Keratinocyte (primary cell): Measurements from ENCODE around the gene MYOZ3. TPM values are rescaled to one million over a fixed set of nuclear protein-coding genes. Genes with fewer than 3 reads are reported as not detected.

ENCODE experiments used
- DNase-seq: peaks from one replicate; pipeline ENCODE4 v3.0.0-alpha.2; 2011; ENCODE audit warnings: low read depth, missing footprints, low spot score
- FAIRE-seq: peaks from 2 replicates; lab custom pipeline; 2011; peaks lifted over from hg19 to GRCh38; lab: Jason Lieb, UNC
- H2AFZ ChIP-seq: 2 replicates; pipeline ENCODE4 v1.6.0; 2012; ENCODE audit warnings: low read length, control low read depth, inconsistent platforms; ENCODE audit not compliant: control insufficient read depth
- H3K27ac ChIP-seq: 2 replicates; pipeline ENCODE4 v1.5.1; 2011; ENCODE audit warnings: low read length; ENCODE audit not compliant: control insufficient read depth, insufficient read depth
- H3K27me3 ChIP-seq: 3 replicates; pipeline ENCODE4 v1.6.0; 2011; ENCODE audit warnings: low read length; ENCODE audit not compliant: control insufficient read depth, insufficient read depth; ENCODE audit errors: extremely low read depth
- H3K36me3 ChIP-seq, 2 experiments: 2 replicates in 1 of 2; 3 replicates in 1 of 2; pipeline ENCODE4 v1.5.1; 2011; ENCODE audit warnings: low read length in 2 of 2, mild to moderate bottlenecking in 1 of 2; ENCODE audit not compliant: control insufficient read depth in 2 of 2, insufficient read depth in 2 of 2; ENCODE audit errors: extremely low read depth in 1 of 2
- H3K4me1 ChIP-seq: 3 replicates; pipeline ENCODE4 v1.5.1; 2011; ENCODE audit warnings: low read length; ENCODE audit not compliant: control insufficient read depth, insufficient read depth; ENCODE audit errors: extremely low read depth
- H3K4me2 ChIP-seq: 3 replicates; pipeline ENCODE4 v1.6.0; 2011; ENCODE audit warnings: low read depth, low read length; ENCODE audit not compliant: control insufficient read depth, insufficient read depth; ENCODE audit errors: extremely low read depth
- H3K4me3 ChIP-seq, 3 experiments: fragments of 200-600 bp in 1 of 3; sonication (generic) in 1 of 3; 2 replicates in 2 of 3; 3 replicates in 1 of 3; pipeline ENCODE4 v1.5.1; 2011 to 2016; ENCODE audit warnings: low read length in 3 of 3, mild to moderate bottlenecking in 3 of 3, control low read depth in 2 of 3, inconsistent platforms in 1 of 3, low read depth in 1 of 3, mixed read lengths in 1 of 3, mixed run types in 1 of 3, moderate library complexity in 1 of 3; ENCODE audit not compliant: control insufficient read depth in 2 of 3, insufficient read depth in 2 of 3; ENCODE audit errors: extremely low read depth in 1 of 3
- H3K79me2 ChIP-seq: 2 replicates; pipeline ENCODE4 v1.6.0; 2012; ENCODE audit warnings: low read length; ENCODE audit not compliant: control insufficient read depth, insufficient read depth
- H3K9ac ChIP-seq: 3 replicates; pipeline ENCODE4 v1.6.0; 2011; ENCODE audit warnings: low read length; ENCODE audit not compliant: control insufficient read depth, insufficient read depth; ENCODE audit errors: extremely low read depth
- H3K9me1 ChIP-seq: 3 replicates; pipeline ENCODE4 v1.6.0; 2011; ENCODE audit warnings: low read length; ENCODE audit not compliant: control insufficient read depth, insufficient read depth; ENCODE audit errors: extremely low read depth
- H3K9me3 ChIP-seq: 2 replicates; pipeline ENCODE4 v1.5.1; 2012; ENCODE audit warnings: low read depth, low read length; ENCODE audit not compliant: control insufficient read depth
- H4K20me1 ChIP-seq: 3 replicates; pipeline ENCODE4 v1.6.0; 2011; ENCODE audit warnings: low read length; ENCODE audit not compliant: control insufficient read depth, insufficient read depth; ENCODE audit errors: extremely low read depth
- EZH2 ChIP-seq: IDR thresholded peaks from one replicate; pipeline ENCODE4 v1.6.1; 2012; ENCODE audit warnings: inconsistent platforms, mild to moderate bottlenecking, low read length, moderate library complexity
- dilution Hi-C: fragments of 300-500 bp; cut with MboI; formaldehyde crosslinking; loops from one replicate; pipeline ENCODE4 v1.7.0; 2020; ENCODE audit warnings: low sequenced_read_pairs; ENCODE audit not compliant: extremely low pct_ligation_motif_present
- polyA plus RNA-seq, 5 experiments: library from polyadenylated mRNA; depleted of rRNA in 3 of 5; stranded (reverse) in 3 of 5; stranded (forward) in 1 of 5; unstranded in 1 of 5; fragments of >200 nt; gene quantifications; 1 replicate in 1 of 5; 2 replicates in 3 of 5; 3 replicates in 1 of 5; pipeline versions ENCODE4 v1.2.1 to v1.2.3, GENCODE V29; 2011 to 2012; ENCODE audit warnings: missing spikeins in 2 of 5, low read depth in 1 of 5, low replicate concordance in 1 of 5
- TF ChIP-seq, protein P1 (sequence below), 3 experiments: IDR thresholded peaks in 1 of 3; conservative IDR thresholded peaks in 1 of 3; optimal IDR thresholded peaks in 1 of 3; 2 replicates in 2 of 3; 3 replicates in 1 of 3; pipeline versions ENCODE3 to v1.5.1; 2011; ENCODE audit warnings: low read length in 3 of 3, mild to moderate bottlenecking in 3 of 3, moderate library complexity in 2 of 3, control low read depth in 1 of 3, inconsistent platforms in 1 of 3; ENCODE audit not compliant: insufficient read depth in 2 of 3; ENCODE audit errors: extremely low read depth in 1 of 3

The MYOZ3 gene
- polyA plus RNA-seq, 1 donor (not counting 4 experiments of a cell fraction or from before 2014, with no cell fraction given): 0.03 TPM

DNA sequence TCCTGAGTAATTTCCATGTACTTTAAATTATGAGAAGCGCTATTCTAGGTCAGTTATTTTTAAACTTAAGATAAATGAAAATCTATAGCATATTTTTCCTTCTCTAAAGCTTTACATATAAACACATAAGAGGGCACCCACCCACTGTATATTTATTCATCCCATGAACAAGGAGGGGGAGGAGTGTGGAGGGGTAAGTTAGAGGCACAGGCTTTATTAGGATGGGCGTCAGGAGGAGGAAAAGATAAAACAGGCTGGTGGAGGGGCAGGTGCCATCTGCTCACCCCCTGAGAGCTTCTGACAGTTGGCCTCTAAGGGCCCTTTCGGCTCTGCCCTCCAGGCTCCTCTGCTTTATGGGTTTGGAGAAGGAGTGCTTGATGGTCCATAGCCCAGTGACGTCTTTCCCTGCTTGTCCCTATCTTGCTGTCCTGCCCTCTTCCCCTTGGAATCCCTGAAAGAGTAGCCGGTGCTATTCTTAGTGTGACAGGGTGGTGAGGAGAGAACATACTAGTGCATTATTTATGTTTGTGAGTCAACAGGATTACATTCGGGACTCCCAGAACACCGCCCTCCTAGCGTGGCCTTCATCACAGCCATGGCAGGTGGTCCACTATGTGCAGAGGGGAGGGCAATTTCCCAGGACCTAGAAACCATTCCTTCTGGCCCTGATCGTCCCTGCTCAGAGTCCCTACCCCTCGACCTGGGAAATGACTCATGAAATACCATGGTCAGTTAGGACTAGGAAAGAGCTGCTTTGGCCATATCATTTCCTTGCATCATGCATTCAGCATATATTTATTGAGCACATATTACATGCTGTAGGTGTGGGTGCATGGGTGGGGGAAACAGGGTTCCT, 28.5 kb upstream of the MYOZ3 start:
- Histone ChIP-seq H3K4me2 (no peak overlapping the region), H2AFZ (no peak overlapping the region)

DNA sequence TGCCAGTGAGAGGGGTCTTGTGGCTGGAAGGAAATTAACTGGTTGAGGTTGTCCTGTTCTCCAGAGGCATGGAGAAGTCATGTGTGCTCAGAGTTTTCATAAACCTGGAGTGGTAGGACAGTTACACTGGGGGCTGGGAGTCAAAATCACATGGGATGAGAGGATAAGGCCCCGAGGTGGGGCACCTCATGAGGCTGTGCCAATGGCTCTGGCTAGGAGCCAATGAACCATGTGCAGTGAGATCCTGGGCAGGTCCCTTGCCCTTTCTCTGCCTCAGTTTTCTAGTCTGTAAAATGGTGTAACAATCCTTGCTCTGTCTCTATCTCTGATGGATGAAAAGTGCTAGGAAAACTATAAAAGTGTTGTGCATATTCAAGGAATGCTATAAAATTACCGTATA, 27.6 kb upstream of the MYOZ3 start:
- Histone ChIP-seq H3K4me3 (no peak overlapping the region), H3K9ac (no peak overlapping the region), H3K4me2 (no peak overlapping the region), H3K4me1 (peaks cover 44% of the 10 kb centered on the region), H3K27me3 (no peaks in the 10 kb centered on the region), H3K36me3 (no peaks in the 10 kb centered on the region), H4K20me1 (no peaks in the 10 kb centered on the region), H2AFZ (no peak overlapping the region), H3K9me1 (no peaks in the 10 kb centered on the region), H3K9me3 (no peaks in the 10 kb centered on the region), H3K79me2 (no peaks in the 10 kb centered on the region), H3K27ac (no peak overlapping the region)
- dilution Hi-C loops: no loop called here
- no peak for FAIRE-seq
- DNase-seq: no peak
- TF ChIP-seq, protein P1, sequence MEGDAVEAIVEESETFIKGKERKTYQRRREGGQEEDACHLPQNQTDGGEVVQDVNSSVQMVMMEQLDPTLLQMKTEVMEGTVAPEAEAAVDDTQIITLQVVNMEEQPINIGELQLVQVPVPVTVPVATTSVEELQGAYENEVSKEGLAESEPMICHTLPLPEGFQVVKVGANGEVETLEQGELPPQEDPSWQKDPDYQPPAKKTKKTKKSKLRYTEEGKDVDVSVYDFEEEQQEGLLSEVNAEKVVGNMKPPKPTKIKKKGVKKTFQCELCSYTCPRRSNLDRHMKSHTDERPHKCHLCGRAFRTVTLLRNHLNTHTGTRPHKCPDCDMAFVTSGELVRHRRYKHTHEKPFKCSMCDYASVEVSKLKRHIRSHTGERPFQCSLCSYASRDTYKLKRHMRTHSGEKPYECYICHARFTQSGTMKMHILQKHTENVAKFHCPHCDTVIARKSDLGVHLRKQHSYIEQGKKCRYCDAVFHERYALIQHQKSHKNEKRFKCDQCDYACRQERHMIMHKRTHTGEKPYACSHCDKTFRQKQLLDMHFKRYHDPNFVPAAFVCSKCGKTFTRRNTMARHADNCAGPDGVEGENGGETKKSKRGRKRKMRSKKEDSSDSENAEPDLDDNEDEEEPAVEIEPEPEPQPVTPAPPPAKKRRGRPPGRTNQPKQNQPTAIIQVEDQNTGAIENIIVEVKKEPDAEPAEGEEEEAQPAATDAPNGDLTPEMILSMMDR (optimal IDR thresholded peaks at IDR 0.05 in 1 of 3, IDR thresholded peaks at IDR 0.05 in 1 of 3, conservative IDR thresholded peaks at IDR 0.05 in 1 of 3; ENCODE audit: extremely low read depth in 1 of 3, insufficient read depth in 2 of 3, low read length in 3 of 3): no peak
- no peak for TF ChIP-seq EZH2

More for the DNA sequence above, 28.5 kb upstream of the MYOZ3 start:
- Histone ChIP-seq H3K36me3 (no peaks in the 10 kb centered on the region), H4K20me1 (no peaks in the 10 kb centered on the region), H3K9me3 (no peaks in the 10 kb centered on the region), H3K4me1 (peaks cover 41% of the 10 kb centered on the region), H3K9me1 (no peaks in the 10 kb centered on the region), H3K9ac (no peak overlapping the region), H3K27me3 (no peaks in the 10 kb centered on the region), H3K27ac (no peak overlapping the region), H3K4me3 (no peak overlapping the region), H3K79me2 (no peaks in the 10 kb centered on the region)
- DNase-seq (no peak), FAIRE-seq (no peak)
- TF ChIP-seq, protein P1 (optimal IDR thresholded peaks at IDR 0.05 in 1 of 3, IDR thresholded peaks at IDR 0.05 in 1 of 3, conservative IDR thresholded peaks at IDR 0.05 in 1 of 3; ENCODE audit: extremely low read depth in 1 of 3, insufficient read depth in 2 of 3, low read length in 3 of 3): no peak
- no peak for TF ChIP-seq EZH2
- dilution Hi-C loops: no loop called here
